Measurements from ENCODE around the gene EFNA1.
A peak's percentile ranks its signal among the peaks of the same experiment; 100 is the strongest.
"Not testable (repeated sequence)": the region's sequence is repeated elsewhere in the genome, so short reads cannot be mapped to it uniquely, and the experiment has no call there.

Gene EFNA1

GRCh38 chr1:155168105-155168445, 40.4 kb downstream of the EFNA1 start:
- H3K36me3 ChIP-seq (ENCODE audit: control insufficient read depth in 2 of 2, insufficient read depth in 1 of 2, low read length in 2 of 2) = peaks cover 5 to 31% of the 10 kb centered on the region in 2 experiments; a peak in 2 of 3 replicates
- H3K9me3 ChIP-seq (ENCODE audit: control insufficient read depth, insufficient read depth, low read depth, low read length); H3K4me3 ChIP-seq (ENCODE audit: low read depth, low read length); H3K27ac ChIP-seq (ENCODE audit: extremely low read depth, low read depth, low read length); H3K4me1 ChIP-seq (ENCODE audit: control insufficient read depth, insufficient read depth, low read length): not testable (repeated sequence)
- ChIA-PET POLR2A (interaction anchor here (0.6 to 1.8 kb wide), 8 partner anchors 25 to 472 kb away, joined by 3 to 17 read pairs (median 6); partner anchors contain the start of genes ADAM15, DPM3 and SLC50A1), CTCF (interaction anchor here (0.6 to 12.2 kb wide), 34 partner anchors 9 to 744 kb away, joined by 3 to 439 read pairs (median 4); partner anchors contain the start of genes ADAM15, EFNA4, PMVK and SLC50A1)
- 0 out of 2 replicates have a peak, but pooled peaks have one; percentile 53 for TF ChIP-seq ZNF600 (tag by site-specific recombination; IDR thresholded peaks at IDR 0.05)
- peak; percentile 3; the same call in 1 of the 2 replicates for TF ChIP-seq ZNF394 (tag by site-specific recombination; IDR thresholded peaks at IDR 0.05; ENCODE audit: borderline replicate concordance)
- 0 out of 2 replicates have a peak, but pooled peaks have one; percentile 1 for TF ChIP-seq ZNF324 (tag by site-specific recombination; IDR thresholded peaks at IDR 0.05)
- TF ChIP-seq ZFHX2 (tag by site-specific recombination; conservative IDR thresholded peaks at IDR 0.05) = peak; percentile 23; the same call in 1 of the 2 replicates
- TF ChIP-seq KLF7 (tag by site-specific recombination; IDR thresholded peaks at IDR 0.05; ENCODE audit: borderline replicate concordance) = 0 out of 2 replicates have a peak, but pooled peaks have one; percentile 6

DNA sequence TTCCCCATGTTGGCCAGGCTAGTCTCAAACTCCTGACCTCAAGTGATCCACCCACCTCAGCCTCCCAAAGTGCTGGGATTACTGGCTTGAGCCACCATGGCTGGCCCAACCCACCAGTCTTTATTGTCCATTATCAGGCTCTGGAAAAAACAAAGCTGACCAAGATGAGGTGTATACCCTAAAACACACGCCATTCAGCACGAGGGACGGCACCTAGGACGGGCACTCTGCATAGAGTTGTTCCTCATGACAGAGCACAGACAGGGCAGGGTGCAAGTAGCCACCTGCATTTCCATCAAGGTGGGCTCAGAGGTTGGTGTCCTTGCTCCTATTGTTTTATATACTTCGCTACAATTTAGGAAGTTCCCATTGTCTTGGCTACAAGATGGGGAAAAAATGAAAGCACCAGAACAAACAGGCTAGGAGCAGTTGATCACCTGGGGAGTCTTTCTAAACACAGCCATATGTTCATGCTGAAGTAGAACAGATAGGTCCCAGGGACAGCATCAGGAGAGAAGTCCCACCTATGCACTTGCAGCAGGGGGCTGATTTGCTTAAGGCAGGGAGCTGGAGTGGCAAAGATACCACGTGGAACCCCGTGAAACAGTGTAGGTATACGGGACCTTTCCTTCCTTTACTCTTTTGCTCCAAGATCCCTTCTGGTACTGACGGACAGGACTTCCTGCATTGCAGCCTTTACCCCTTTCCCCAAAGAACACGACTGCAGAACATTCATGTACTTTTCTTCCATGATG, 41.0 kb downstream of the EFNA1 start:
- TF ChIP-seq OSR2 (tag by site-specific recombination; IDR thresholded peaks at IDR 0.05) (no peak), EGR2 (tag by site-specific recombination; IDR thresholded peaks at IDR 0.05; ENCODE audit: low read depth) (no peak), ZNF398 (tag by site-specific recombination; IDR thresholded peaks at IDR 0.05) (no peak), ZNF707 (tag by site-specific recombination; IDR thresholded peaks at IDR 0.05) (no peak)
- TF ChIP-seq, protein P1, sequence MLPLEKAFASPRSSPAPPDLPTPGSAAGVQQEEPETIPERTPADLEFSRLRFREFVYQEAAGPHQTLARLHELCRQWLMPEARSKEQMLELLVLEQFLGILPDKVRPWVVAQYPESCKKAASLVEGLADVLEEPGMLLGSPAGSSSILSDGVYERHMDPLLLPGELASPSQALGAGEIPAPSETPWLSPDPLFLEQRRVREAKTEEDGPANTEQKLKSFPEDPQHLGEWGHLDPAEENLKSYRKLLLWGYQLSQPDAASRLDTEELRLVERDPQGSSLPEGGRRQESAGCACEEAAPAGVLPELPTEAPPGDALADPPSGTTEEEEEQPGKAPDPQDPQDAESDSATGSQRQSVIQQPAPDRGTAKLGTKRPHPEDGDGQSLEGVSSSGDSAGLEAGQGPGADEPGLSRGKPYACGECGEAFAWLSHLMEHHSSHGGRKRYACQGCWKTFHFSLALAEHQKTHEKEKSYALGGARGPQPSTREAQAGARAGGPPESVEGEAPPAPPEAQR (tag by site-specific recombination; IDR thresholded peaks at IDR 0.05) = no peak

DNA sequence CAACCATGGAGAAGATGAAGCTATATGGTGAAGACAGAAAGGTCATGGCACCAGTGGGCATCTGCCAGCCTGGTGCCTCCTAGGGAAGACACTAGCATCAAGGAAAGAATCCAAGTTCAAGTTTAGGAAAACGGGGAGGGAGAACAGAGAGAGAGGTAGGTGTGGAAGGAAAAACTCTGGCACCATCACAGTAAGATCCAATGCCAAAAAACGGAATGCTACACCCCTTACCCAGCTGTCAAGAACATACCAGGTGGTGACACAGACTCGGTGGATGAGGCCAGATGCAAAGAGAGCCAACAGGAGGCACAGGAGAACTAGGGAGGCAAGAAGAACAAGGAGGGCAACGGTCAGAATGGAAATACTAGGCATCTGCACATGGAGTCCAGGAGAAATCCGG, 41.9 kb downstream of the EFNA1 start:
- Histone ChIP-seq H3K4me1 (ENCODE audit: control insufficient read depth, insufficient read depth, low read length) (no peaks in the 10 kb centered on the region; the same call in 1 of the 2 replicates), H3K27ac (ENCODE audit: extremely low read depth, low read depth, low read length) (no peak overlapping the region), H3K9me3 (ENCODE audit: control insufficient read depth, insufficient read depth, low read depth, low read length) (no peaks in the 10 kb centered on the region), H3K4me3 (ENCODE audit: low read depth, low read length) (no peak overlapping the region), H3K36me3 (ENCODE audit: control insufficient read depth in 2 of 2, insufficient read depth in 1 of 2, low read length in 2 of 2) (peaks cover 5 to 31% of the 10 kb centered on the region in 2 experiments; a peak in 2 of 3 replicates)
- ChIA-PET CTCF (interaction anchor here (0.6 to 12.2 kb wide), 14 partner anchors 10 to 151 kb away, joined by 3 to 439 read pairs (median 4); partner anchors contain the start of gene RUSC1), POLR2A (no interaction called here)
- TF ChIP-seq ZNF701 (tag by site-specific recombination; IDR thresholded peaks at IDR 0.05) = no peak
- TF ChIP-seq FEZF1 (tag by site-specific recombination; IDR thresholded peaks at IDR 0.05) = no peak
- no peak for TF ChIP-seq GFI1B (tag by site-specific recombination; IDR thresholded peaks at IDR 0.05)
- TF ChIP-seq, protein P2, sequence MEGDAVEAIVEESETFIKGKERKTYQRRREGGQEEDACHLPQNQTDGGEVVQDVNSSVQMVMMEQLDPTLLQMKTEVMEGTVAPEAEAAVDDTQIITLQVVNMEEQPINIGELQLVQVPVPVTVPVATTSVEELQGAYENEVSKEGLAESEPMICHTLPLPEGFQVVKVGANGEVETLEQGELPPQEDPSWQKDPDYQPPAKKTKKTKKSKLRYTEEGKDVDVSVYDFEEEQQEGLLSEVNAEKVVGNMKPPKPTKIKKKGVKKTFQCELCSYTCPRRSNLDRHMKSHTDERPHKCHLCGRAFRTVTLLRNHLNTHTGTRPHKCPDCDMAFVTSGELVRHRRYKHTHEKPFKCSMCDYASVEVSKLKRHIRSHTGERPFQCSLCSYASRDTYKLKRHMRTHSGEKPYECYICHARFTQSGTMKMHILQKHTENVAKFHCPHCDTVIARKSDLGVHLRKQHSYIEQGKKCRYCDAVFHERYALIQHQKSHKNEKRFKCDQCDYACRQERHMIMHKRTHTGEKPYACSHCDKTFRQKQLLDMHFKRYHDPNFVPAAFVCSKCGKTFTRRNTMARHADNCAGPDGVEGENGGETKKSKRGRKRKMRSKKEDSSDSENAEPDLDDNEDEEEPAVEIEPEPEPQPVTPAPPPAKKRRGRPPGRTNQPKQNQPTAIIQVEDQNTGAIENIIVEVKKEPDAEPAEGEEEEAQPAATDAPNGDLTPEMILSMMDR (tag by site-specific recombination; IDR thresholded peaks at IDR 0.05) = no peak
- TF ChIP-seq ZNF26 (tag by site-specific recombination; IDR thresholded peaks at IDR 0.05) = no peak
- TF ChIP-seq ZNF48 (tag by site-specific recombination; IDR thresholded peaks at IDR 0.05) = no peak
- no peak for TF ChIP-seq ZNF211 (tag by site-specific recombination; IDR thresholded peaks at IDR 0.05; ENCODE audit: low read depth)
- no peak for TF ChIP-seq ZNF830 (tag by site-specific recombination; IDR thresholded peaks at IDR 0.05; ENCODE audit: low read depth)
- no peak for TF ChIP-seq ZNF169 (tag by site-specific recombination; IDR thresholded peaks at IDR 0.05)
- TF ChIP-seq ZNF184 (tag by site-specific recombination; IDR thresholded peaks at IDR 0.05) = no peak
- TF ChIP-seq SP2 (tag by site-specific recombination; IDR thresholded peaks at IDR 0.05) = no peak
- TF ChIP-seq ZNF19 (tag by site-specific recombination; IDR thresholded peaks at IDR 0.05; ENCODE audit: low read depth) = no peak
- TF ChIP-seq ZNF670 (tag by site-specific recombination; IDR thresholded peaks at IDR 0.05; ENCODE audit: low read depth) = no peak
- no peak for TF ChIP-seq KLF1 (tag by site-specific recombination; IDR thresholded peaks at IDR 0.05)

More for the DNA sequence above, 41.0 kb downstream of the EFNA1 start:
- H3K4me1 ChIP-seq (ENCODE audit: control insufficient read depth, insufficient read depth, low read length) = no peaks in the 10 kb centered on the region; the same call in 1 of the 2 replicates
- no peaks in the 10 kb centered on the region for H3K9me3 ChIP-seq (ENCODE audit: control insufficient read depth, insufficient read depth, low read depth, low read length)
- CTCF ChIA-PET = interaction anchor here (0.6 to 12.2 kb wide), 37 partner anchors 10 to 744 kb away, joined by 3 to 439 read pairs (median 4); partner anchors contain the start of genes ADAM15, EFNA4 and SLC50A1
- H3K27ac ChIP-seq (ENCODE audit: extremely low read depth, low read depth, low read length) = no peak overlapping the region
- H3K4me3 ChIP-seq (ENCODE audit: low read depth, low read length) = no peak overlapping the region
- H3K36me3 ChIP-seq (ENCODE audit: control insufficient read depth in 2 of 2, insufficient read depth in 1 of 2, low read length in 2 of 2) = peaks cover 5 to 31% of the 10 kb centered on the region in 2 experiments; a peak in 2 of 3 replicates
- POLR2A ChIA-PET = interaction anchor here (0.6 to 1.8 kb wide), 7 partner anchors 26 to 472 kb away, joined by 3 to 17 read pairs (median 7); partner anchors contain the start of genes ADAM15 and DPM3

Data from HEK293 (cell line).